GM10266 (cell line): ENCODE data around the gene ACTR10.

ENCODE experiments used
- DNase-seq: peaks from one replicate; pipeline ENCODE4 v3.0.0; 2012; ENCODE audit errors: extremely low spot score
- TF ChIP-seq, protein P1 (sequence below): IDR thresholded peaks from 2 replicates; pipeline ENCODE4 v1.5.1; 2012; ENCODE audit warnings: mild to moderate bottlenecking, low read depth; ENCODE audit not compliant: control insufficient read depth, insufficient read depth; ENCODE audit errors: missing control alignments

Gene ACTR10

DNA sequence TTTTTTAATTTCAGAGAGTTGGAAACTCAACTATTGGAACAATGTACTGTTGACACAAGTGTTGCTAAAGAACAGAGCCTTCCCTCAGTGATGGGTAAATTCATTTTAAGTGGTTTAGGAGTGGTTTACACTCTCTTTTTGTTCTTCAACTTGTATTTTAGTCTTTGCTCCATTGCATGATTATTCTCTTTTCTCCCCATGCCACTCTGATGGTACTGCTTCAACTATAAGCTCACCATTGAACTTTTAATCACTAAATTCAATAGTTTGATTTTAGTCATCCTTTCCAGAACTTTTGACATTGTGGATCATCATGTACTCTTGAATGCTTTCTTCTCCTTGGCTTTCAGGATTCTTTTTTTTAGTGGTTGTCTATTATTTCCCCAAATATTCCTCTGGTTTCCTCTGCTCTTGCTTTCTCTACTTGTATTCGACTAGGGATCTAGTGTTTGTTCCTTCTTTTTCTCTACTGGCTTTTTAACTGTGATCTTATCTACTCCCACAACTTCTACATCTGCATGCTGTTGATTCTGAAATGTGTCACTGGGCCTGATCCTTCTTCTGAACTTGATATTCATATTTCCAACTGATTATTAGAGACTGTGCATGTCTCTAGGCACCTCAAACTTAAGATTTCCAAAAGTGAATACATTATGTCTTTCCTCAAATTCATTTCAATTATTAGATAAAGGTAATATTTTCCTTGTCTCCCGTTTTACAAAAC is 15.4 kb downstream of the ACTR10 start:
- no peak for DNase-seq
- TF ChIP-seq, protein P1, sequence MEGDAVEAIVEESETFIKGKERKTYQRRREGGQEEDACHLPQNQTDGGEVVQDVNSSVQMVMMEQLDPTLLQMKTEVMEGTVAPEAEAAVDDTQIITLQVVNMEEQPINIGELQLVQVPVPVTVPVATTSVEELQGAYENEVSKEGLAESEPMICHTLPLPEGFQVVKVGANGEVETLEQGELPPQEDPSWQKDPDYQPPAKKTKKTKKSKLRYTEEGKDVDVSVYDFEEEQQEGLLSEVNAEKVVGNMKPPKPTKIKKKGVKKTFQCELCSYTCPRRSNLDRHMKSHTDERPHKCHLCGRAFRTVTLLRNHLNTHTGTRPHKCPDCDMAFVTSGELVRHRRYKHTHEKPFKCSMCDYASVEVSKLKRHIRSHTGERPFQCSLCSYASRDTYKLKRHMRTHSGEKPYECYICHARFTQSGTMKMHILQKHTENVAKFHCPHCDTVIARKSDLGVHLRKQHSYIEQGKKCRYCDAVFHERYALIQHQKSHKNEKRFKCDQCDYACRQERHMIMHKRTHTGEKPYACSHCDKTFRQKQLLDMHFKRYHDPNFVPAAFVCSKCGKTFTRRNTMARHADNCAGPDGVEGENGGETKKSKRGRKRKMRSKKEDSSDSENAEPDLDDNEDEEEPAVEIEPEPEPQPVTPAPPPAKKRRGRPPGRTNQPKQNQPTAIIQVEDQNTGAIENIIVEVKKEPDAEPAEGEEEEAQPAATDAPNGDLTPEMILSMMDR = no peak

GRCh38 chr14:58216544-58216943 is 16.6 kb downstream of the ACTR10 start:
- DNase-seq = no peak

DNA sequence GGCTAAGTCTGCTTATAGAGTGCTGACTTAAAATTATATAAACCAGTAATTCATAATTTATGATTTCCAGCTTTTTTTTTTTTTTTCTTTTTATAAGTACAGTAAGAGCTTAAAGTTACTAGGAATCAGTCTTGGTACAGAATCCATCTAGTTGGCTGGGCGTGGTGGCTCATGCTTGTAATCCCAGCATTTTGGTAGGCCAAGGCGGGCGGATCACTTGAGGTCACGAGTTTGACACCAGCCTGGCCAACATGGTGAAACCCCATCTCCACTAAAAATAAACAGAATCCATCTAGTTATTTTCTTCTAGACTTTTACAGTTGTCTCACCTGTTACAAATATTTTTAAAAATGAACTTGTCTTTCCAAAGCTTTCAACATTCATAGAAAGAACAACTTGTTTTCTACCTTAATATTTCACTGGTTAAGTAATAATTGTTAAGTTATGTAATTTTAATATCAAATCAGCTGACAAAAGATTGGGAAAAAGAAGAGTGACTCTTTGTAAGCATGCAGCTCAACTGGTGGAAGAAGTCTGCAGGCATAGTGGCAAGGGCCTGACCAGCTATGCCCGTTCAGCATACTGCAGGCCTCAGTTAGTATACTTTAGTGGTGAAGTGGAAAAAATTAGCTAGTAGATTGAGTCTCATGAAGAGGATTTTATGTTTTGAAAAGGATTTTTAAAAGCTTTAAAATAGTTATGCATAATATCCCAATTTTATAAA is 27.3 kb downstream of the ACTR10 start:
- TF ChIP-seq, protein P1 = no peak
- no peak for DNase-seq

More at GRCh38 chr14:58216544-58216943, 16.6 kb downstream of the ACTR10 start:
- TF ChIP-seq, protein P1 = no peak

DNA sequence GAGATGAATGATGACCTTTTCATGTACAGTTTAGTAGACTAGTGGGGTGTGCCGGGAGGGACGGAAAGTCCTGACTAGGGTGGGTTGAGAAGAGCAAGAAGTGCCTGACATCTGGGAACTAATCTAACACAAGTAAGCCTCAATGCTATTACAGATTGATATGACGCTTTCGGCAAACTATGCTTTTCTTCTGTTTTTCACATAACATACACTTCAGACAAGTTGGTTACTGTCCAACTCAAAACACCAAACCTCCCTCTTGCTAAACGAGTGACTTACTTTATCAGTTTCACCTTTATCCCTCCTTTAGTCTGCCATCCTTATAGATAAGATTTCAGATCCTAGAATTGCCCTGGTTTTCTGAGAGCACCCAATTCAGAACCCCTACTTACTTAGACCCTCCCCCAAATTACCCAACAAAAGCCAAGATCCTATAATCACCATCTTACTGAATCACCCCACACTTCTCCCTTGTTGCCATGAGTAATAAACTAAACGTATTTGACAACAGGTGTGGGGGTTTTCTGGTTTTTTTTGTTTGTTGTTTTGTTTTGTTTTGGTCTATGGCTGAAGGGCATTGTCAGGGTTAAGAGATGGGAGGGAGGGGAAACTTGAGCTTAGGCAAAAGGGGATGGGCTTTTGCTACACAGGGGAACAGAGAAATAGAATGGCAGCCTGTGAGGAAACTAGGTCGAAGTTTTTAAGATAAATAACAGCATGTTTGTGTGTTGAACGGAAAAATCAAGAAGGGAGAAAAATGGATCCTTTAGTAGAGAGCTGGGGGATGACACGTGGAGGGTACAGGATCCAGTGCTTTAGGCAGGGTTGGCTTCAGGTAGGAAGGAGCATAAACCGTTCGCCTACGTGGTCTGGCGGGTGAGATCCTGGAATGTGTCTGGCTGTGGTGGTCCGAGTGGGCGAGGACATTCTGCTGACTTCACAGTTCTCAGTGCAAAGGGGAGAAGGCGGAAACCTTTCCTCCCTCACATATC is 38.6 kb downstream of the ACTR10 start:
- no peak for DNase-seq
- TF ChIP-seq, protein P1 = no peak

- DNase-seq = peak; percentile 8
- TF ChIP-seq, protein P1 = no peak
Observed at GRCh38 chr14:58239244-58240195, 39.6 kb downstream of the ACTR10 start.
